ENCODE measurements around the gene GRIK2.

DNA sequence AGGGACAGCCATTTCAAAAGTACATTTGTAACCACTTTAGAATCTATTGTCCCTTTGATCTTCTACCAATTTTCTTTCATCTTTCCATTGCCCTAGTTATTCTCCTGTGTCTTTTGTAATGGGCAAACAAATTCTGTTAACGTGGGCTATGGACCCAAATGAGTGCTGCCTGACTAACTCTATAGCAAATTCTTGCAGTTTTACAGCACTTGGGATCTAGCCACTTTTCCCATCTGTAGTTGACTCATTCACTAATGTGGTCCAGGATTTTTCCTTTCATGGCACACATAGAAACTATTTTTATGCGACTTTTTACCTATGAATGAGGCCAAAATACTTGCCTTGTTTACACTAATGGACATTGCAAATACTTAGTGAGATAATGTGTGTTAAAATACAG is 52.0 kb downstream of the GRIK2 start:
- TF ChIP-seq, protein P1, sequence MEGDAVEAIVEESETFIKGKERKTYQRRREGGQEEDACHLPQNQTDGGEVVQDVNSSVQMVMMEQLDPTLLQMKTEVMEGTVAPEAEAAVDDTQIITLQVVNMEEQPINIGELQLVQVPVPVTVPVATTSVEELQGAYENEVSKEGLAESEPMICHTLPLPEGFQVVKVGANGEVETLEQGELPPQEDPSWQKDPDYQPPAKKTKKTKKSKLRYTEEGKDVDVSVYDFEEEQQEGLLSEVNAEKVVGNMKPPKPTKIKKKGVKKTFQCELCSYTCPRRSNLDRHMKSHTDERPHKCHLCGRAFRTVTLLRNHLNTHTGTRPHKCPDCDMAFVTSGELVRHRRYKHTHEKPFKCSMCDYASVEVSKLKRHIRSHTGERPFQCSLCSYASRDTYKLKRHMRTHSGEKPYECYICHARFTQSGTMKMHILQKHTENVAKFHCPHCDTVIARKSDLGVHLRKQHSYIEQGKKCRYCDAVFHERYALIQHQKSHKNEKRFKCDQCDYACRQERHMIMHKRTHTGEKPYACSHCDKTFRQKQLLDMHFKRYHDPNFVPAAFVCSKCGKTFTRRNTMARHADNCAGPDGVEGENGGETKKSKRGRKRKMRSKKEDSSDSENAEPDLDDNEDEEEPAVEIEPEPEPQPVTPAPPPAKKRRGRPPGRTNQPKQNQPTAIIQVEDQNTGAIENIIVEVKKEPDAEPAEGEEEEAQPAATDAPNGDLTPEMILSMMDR (conservative IDR thresholded peaks at IDR 0.05; ENCODE audit: low read depth, low read length) = no peak
- no peak for TF ChIP-seq EZH2phosphoT487 (IDR thresholded peaks at IDR 0.05; ENCODE audit: borderline replicate concordance, low read length)
- TF ChIP-seq EZH2 (IDR thresholded peaks at IDR 0.05; ENCODE audit: low read length, unreplicated experiment) = no peak
